GM12878 (cell line): ENCODE results near the gene CAMK2D. TPM values are rescaled to one million over a fixed set of nuclear protein-coding genes. Genes with fewer than 3 reads are reported as not detected.

ENCODE experiments used
- CREB1 ChIP-seq: IDR thresholded peaks from 2 replicates; pipeline ENCODE4 v1.6.1; 2012; ENCODE audit warnings: low read depth, mild to moderate bottlenecking, inconsistent platforms
- E4F1 ChIP-seq: fragments of 450-650 bp; IDR thresholded peaks from 2 replicates; pipeline ENCODE4 v1.6.1; 2018; ENCODE audit warnings: borderline replicate concordance, mild to moderate bottlenecking; ENCODE audit not compliant: partially characterized antibody
- EP300 ChIP-seq, 2 experiments: fragments of 150-350 bp in 1 of 2; IDR thresholded peaks; 2 replicates each; pipeline ENCODE4 v1.6.1; 2011 to 2012; ENCODE audit warnings: low read depth in 2 of 2, low read length in 2 of 2, borderline replicate concordance in 1 of 2, improper control_type of control experiment in 1 of 2, inconsistent platforms in 1 of 2; ENCODE audit not compliant: control insufficient read depth in 1 of 2
- FOS ChIP-seq: IDR thresholded peaks from 3 replicates; pipeline ENCODE4 v1.6.1; 2011; ENCODE audit warnings: borderline replicate concordance; ENCODE audit not compliant: insufficient read length; ENCODE audit errors: extremely low read depth
- IKZF2 ChIP-seq, 2 experiments: fragments of 450-650 bp; IDR thresholded peaks; 2 replicates each; pipeline ENCODE4 v1.6.1; 2017; ENCODE audit warnings: mild to moderate bottlenecking in 2 of 2, moderate library complexity in 2 of 2
- JUND ChIP-seq: IDR thresholded peaks from 2 replicates; pipeline ENCODE4 v1.6.1; 2012; ENCODE audit warnings: low read depth, mild to moderate bottlenecking, low read length, improper control_type of control experiment, moderate library complexity
- MEF2A ChIP-seq: IDR thresholded peaks from 2 replicates; pipeline ENCODE4 v1.6.1; 2011; ENCODE audit warnings: low read depth, mild to moderate bottlenecking, low read length, moderate library complexity; ENCODE audit not compliant: insufficient read depth
- MTA2 ChIP-seq: fragments of 450-650 bp; IDR thresholded peaks from 2 replicates; pipeline ENCODE4 v1.6.1; 2016; ENCODE audit warnings: low read depth, mild to moderate bottlenecking, moderate library complexity
- NBN ChIP-seq: fragments of 450-650 bp; IDR thresholded peaks from 2 replicates; pipeline ENCODE4 v1.6.1; 2016
- NR2C1 ChIP-seq: fragments of 450-650 bp; IDR thresholded peaks from 2 replicates; pipeline ENCODE4 v1.6.1; 2017; ENCODE audit warnings: antibody characterized with exemption, mild to moderate bottlenecking, moderate library complexity
- POLR2AphosphoS5 ChIP-seq: IDR thresholded peaks from 2 replicates; pipeline ENCODE4 v1.6.1; 2011; ENCODE audit warnings: mild to moderate bottlenecking, low read length, inconsistent platforms
- PRDM15 ChIP-seq: fragments of 450-650 bp; formaldehyde crosslinking; IDR thresholded peaks from 2 replicates; pipeline ENCODE4 v1.4.0; 2020; ENCODE audit warnings: mild to moderate bottlenecking, moderate library complexity
- SIX5 ChIP-seq: IDR thresholded peaks from 2 replicates; pipeline ENCODE4 v1.6.1; 2011; ENCODE audit warnings: mild to moderate bottlenecking, low read depth, low read length, moderate library complexity; ENCODE audit not compliant: severe bottlenecking
- SMARCA5 ChIP-seq: fragments of 450-650 bp; IDR thresholded peaks from 2 replicates; pipeline ENCODE4 v1.6.1; 2017; ENCODE audit warnings: mild to moderate bottlenecking
- SRF ChIP-seq, 2 experiments: IDR thresholded peaks; 2 replicates each; pipeline ENCODE4 v1.6.1; 2011; ENCODE audit warnings: low read depth in 2 of 2, low read length in 2 of 2, mild to moderate bottlenecking in 1 of 2, moderate library complexity in 1 of 2
- ZNF217 ChIP-seq: fragments of 450-650 bp; IDR thresholded peaks from 2 replicates; pipeline ENCODE4 v1.6.1; 2017; ENCODE audit warnings: antibody characterized with exemption, mild to moderate bottlenecking
- ZNF622 ChIP-seq: fragments of 450-650 bp; IDR thresholded peaks from 2 replicates; pipeline ENCODE4 v1.6.1; 2017; ENCODE audit warnings: mild to moderate bottlenecking, inconsistent platforms
- polyA plus RNA-seq, 11 experiments: library from polyadenylated mRNA; depleted of rRNA in 4 of 11; unstranded in 6 of 11; stranded (reverse) in 5 of 11; fragments of >200 nt; fragmentation: Nextera tagmentation in 4 of 11; fragmentation: Illumina TruSeq in 1 of 11; extraction: Ambion mirVana in 4 of 11; extraction: Trizol in 1 of 11; gene quantifications; 1 replicate in 1 of 11; 2 replicates in 10 of 11; pipeline versions ENCODE4 v1.2.1 to v1.2.3, GENCODE V29; 2011 to 2016; ENCODE audit warnings: inconsistent platforms in 2 of 11, missing spikeins in 2 of 11, low read depth in 1 of 11
- total RNA-seq, 4 experiments: library from RNA; depleted of rRNA in 3 of 4; stranded (reverse); fragments of >200 nt in 3 of 4; fragmentation: Illumina TruSeq in 1 of 4; extraction: Trizol in 1 of 4; gene quantifications; 2 replicates each; pipeline versions ENCODE4 v1.2.1 to v1.2.3, GENCODE V29; 2013 to 2021
- TF ChIP-seq, protein P1 (sequence below): fragments of 450-650 bp; IDR thresholded peaks from 2 replicates; pipeline ENCODE4 v1.6.1; 2017; ENCODE audit warnings: mild to moderate bottlenecking, low read depth, inconsistent platforms; ENCODE audit not compliant: poor library complexity, severe bottlenecking
- TF ChIP-seq, protein P2 (sequence below): fragments of 450-650 bp; IDR thresholded peaks from 2 replicates; pipeline ENCODE4 v1.6.1; 2016; ENCODE audit warnings: mild to moderate bottlenecking
- TF ChIP-seq, protein P3 (sequence below): IDR thresholded peaks from 2 replicates; pipeline ENCODE4 v1.6.1; 2011; ENCODE audit warnings: low read depth, low read length, improper control_type of control experiment, borderline replicate concordance

The CAMK2D gene
- total and polyA plus RNA-seq, 10 of the 15 experiments (the other 5 are each of a cell fraction or from before 2014, with no cell fraction given) = 6.9 to 88.5 (median 12.9) TPM

GRCh38 chr4:113756005-113756410 lies 5.5 kb downstream of the CAMK2D start (continued):
- no peak for TF ChIP-seq PRDM15 (CRISPR knock-in tag)
- TF ChIP-seq ZNF622 = no peak
- peak; percentile 98 for TF ChIP-seq IKZF2 (IDR thresholded peaks at IDR 0.05)
- TF ChIP-seq, protein P1, sequence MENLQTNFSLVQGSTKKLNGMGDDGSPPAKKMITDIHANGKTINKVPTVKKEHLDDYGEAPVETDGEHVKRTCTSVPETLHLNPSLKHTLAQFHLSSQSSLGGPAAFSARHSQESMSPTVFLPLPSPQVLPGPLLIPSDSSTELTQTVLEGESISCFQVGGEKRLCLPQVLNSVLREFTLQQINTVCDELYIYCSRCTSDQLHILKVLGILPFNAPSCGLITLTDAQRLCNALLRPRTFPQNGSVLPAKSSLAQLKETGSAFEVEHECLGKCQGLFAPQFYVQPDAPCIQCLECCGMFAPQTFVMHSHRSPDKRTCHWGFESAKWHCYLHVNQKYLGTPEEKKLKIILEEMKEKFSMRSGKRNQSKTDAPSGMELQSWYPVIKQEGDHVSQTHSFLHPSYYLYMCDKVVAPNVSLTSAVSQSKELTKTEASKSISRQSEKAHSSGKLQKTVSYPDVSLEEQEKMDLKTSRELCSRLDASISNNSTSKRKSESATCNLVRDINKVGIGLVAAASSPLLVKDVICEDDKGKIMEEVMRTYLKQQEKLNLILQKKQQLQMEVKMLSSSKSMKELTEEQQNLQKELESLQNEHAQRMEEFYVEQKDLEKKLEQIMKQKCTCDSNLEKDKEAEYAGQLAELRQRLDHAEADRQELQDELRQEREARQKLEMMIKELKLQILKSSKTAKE = peak; percentile 94
- no peak for TF ChIP-seq NR2C1
- peak; percentile 94 for TF ChIP-seq MTA2
- peak; percentile 64; the same call in 1 of the 2 replicates for TF ChIP-seq SMARCA5
- TF ChIP-seq SIX5 = no peak
- no peak for TF ChIP-seq FOS
- TF ChIP-seq NBN = no peak
- no peak for TF ChIP-seq E4F1
- TF ChIP-seq CREB1 = 0 out of 2 replicates have a peak, but pooled peaks have one; percentile 28
- peak; percentile 51; the same call in 1 of the 2 replicates for TF ChIP-seq MEF2A
- peak; percentile 84 to 95 for TF ChIP-seq EP300 (IDR thresholded peaks at IDR 0.05; ENCODE audit: borderline replicate concordance in 1 of 2, control insufficient read depth in 1 of 2, low read depth in 2 of 2, low read length in 2 of 2)
- TF ChIP-seq, protein P2, sequence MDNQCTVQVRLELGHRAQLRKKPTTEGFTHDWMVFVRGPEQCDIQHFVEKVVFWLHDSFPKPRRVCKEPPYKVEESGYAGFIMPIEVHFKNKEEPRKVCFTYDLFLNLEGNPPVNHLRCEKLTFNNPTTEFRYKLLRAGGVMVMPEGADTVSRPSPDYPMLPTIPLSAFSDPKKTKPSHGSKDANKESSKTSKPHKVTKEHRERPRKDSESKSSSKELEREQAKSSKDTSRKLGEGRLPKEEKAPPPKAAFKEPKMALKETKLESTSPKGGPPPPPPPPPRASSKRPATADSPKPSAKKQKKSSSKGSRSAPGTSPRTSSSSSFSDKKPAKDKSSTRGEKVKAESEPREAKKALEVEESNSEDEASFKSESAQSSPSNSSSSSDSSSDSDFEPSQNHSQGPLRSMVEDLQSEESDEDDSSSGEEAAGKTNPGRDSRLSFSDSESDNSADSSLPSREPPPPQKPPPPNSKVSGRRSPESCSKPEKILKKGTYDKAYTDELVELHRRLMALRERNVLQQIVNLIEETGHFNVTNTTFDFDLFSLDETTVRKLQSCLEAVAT = 0 out of 2 replicates have a peak, but pooled peaks have one; percentile 50
- TF ChIP-seq ZNF217 = peak; percentile 91
- peak; percentile 69 to 96 for TF ChIP-seq SRF (IDR thresholded peaks at IDR 0.05; ENCODE audit: low read depth in 2 of 2, low read length in 2 of 2)
- TF ChIP-seq, protein P3, sequence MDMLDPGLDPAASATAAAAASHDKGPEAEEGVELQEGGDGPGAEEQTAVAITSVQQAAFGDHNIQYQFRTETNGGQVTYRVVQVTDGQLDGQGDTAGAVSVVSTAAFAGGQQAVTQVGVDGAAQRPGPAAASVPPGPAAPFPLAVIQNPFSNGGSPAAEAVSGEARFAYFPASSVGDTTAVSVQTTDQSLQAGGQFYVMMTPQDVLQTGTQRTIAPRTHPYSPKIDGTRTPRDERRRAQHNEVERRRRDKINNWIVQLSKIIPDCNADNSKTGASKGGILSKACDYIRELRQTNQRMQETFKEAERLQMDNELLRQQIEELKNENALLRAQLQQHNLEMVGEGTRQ = no peak
- peak; percentile 87; the same call in 1 of the 2 replicates for TF ChIP-seq JUND
- TF ChIP-seq POLR2AphosphoS5 = no peak
